Keratinocyte (primary cell): Measurements from ENCODE around the gene DUSP18. TPM values are rescaled to one million over a fixed set of nuclear protein-coding genes. Genes with fewer than 3 reads are reported as not detected.

Source experiments
- DNase-seq: peaks from one replicate; pipeline ENCODE4 v3.0.0-alpha.2; 2011; ENCODE audit warnings: low read depth, missing footprints, low spot score
- FAIRE-seq: peaks from 2 replicates; lab custom pipeline; 2011; peaks lifted over from hg19 to GRCh38; lab: Jason Lieb, UNC
- H2AFZ ChIP-seq: 2 replicates; pipeline ENCODE4 v1.6.0; 2012; ENCODE audit warnings: low read length, control low read depth, inconsistent platforms; ENCODE audit not compliant: control insufficient read depth
- H3K27ac ChIP-seq: 2 replicates; pipeline ENCODE4 v1.5.1; 2011; ENCODE audit warnings: low read length; ENCODE audit not compliant: control insufficient read depth, insufficient read depth
- H3K27me3 ChIP-seq: 3 replicates; pipeline ENCODE4 v1.6.0; 2011; ENCODE audit warnings: low read length; ENCODE audit not compliant: control insufficient read depth, insufficient read depth; ENCODE audit errors: extremely low read depth
- H3K36me3 ChIP-seq, 2 experiments: 2 replicates in 1 of 2; 3 replicates in 1 of 2; pipeline ENCODE4 v1.5.1; 2011; ENCODE audit warnings: low read length in 2 of 2, mild to moderate bottlenecking in 1 of 2; ENCODE audit not compliant: control insufficient read depth in 2 of 2, insufficient read depth in 2 of 2; ENCODE audit errors: extremely low read depth in 1 of 2
- H3K4me1 ChIP-seq: 3 replicates; pipeline ENCODE4 v1.5.1; 2011; ENCODE audit warnings: low read length; ENCODE audit not compliant: control insufficient read depth, insufficient read depth; ENCODE audit errors: extremely low read depth
- H3K4me2 ChIP-seq: 3 replicates; pipeline ENCODE4 v1.6.0; 2011; ENCODE audit warnings: low read depth, low read length; ENCODE audit not compliant: control insufficient read depth, insufficient read depth; ENCODE audit errors: extremely low read depth
- H3K4me3 ChIP-seq, 3 experiments: fragments of 200-600 bp in 1 of 3; sonication (generic) in 1 of 3; 2 replicates in 2 of 3; 3 replicates in 1 of 3; pipeline ENCODE4 v1.5.1; 2011 to 2016; ENCODE audit warnings: low read length in 3 of 3, mild to moderate bottlenecking in 3 of 3, control low read depth in 2 of 3, inconsistent platforms in 1 of 3, low read depth in 1 of 3, mixed read lengths in 1 of 3, mixed run types in 1 of 3, moderate library complexity in 1 of 3; ENCODE audit not compliant: control insufficient read depth in 2 of 3, insufficient read depth in 2 of 3; ENCODE audit errors: extremely low read depth in 1 of 3
- H3K79me2 ChIP-seq: 2 replicates; pipeline ENCODE4 v1.6.0; 2012; ENCODE audit warnings: low read length; ENCODE audit not compliant: control insufficient read depth, insufficient read depth
- H3K9ac ChIP-seq: 3 replicates; pipeline ENCODE4 v1.6.0; 2011; ENCODE audit warnings: low read length; ENCODE audit not compliant: control insufficient read depth, insufficient read depth; ENCODE audit errors: extremely low read depth
- H3K9me1 ChIP-seq: 3 replicates; pipeline ENCODE4 v1.6.0; 2011; ENCODE audit warnings: low read length; ENCODE audit not compliant: control insufficient read depth, insufficient read depth; ENCODE audit errors: extremely low read depth
- H3K9me3 ChIP-seq: 2 replicates; pipeline ENCODE4 v1.5.1; 2012; ENCODE audit warnings: low read depth, low read length; ENCODE audit not compliant: control insufficient read depth
- H4K20me1 ChIP-seq: 3 replicates; pipeline ENCODE4 v1.6.0; 2011; ENCODE audit warnings: low read length; ENCODE audit not compliant: control insufficient read depth, insufficient read depth; ENCODE audit errors: extremely low read depth
- EZH2 ChIP-seq: IDR thresholded peaks from one replicate; pipeline ENCODE4 v1.6.1; 2012; ENCODE audit warnings: inconsistent platforms, mild to moderate bottlenecking, low read length, moderate library complexity
- dilution Hi-C: fragments of 300-500 bp; cut with MboI; formaldehyde crosslinking; loops from one replicate; pipeline ENCODE4 v1.7.0; 2020; ENCODE audit warnings: low sequenced_read_pairs; ENCODE audit not compliant: extremely low pct_ligation_motif_present
- polyA plus RNA-seq, 5 experiments: library from polyadenylated mRNA; depleted of rRNA in 3 of 5; stranded (reverse) in 3 of 5; stranded (forward) in 1 of 5; unstranded in 1 of 5; fragments of >200 nt; gene quantifications; 1 replicate in 1 of 5; 2 replicates in 3 of 5; 3 replicates in 1 of 5; pipeline versions ENCODE4 v1.2.1 to v1.2.3, GENCODE V29; 2011 to 2012; ENCODE audit warnings: missing spikeins in 2 of 5, low read depth in 1 of 5, low replicate concordance in 1 of 5
- TF ChIP-seq, protein P1 (sequence below), 3 experiments: IDR thresholded peaks in 1 of 3; conservative IDR thresholded peaks in 1 of 3; optimal IDR thresholded peaks in 1 of 3; 2 replicates in 2 of 3; 3 replicates in 1 of 3; pipeline versions ENCODE3 to v1.5.1; 2011; ENCODE audit warnings: low read length in 3 of 3, mild to moderate bottlenecking in 3 of 3, moderate library complexity in 2 of 3, control low read depth in 1 of 3, inconsistent platforms in 1 of 3; ENCODE audit not compliant: insufficient read depth in 2 of 3; ENCODE audit errors: extremely low read depth in 1 of 3

The DUSP18 gene
- polyA plus RNA-seq, 1 donor (not counting 4 experiments of a cell fraction or from before 2014, with no cell fraction given), result 12.6 TPM

GRCh38 chr22:30695351-30695851 is 27.7 kb upstream of the DUSP18 start:
- DNase-seq (no peak), FAIRE-seq (no peak)
- H3K9ac ChIP-seq, result no peak overlapping the region
- H2AFZ ChIP-seq, result no peak overlapping the region
- no peaks in the 10 kb centered on the region for H3K9me1 ChIP-seq
- no peaks in the 10 kb centered on the region for H3K9me3 ChIP-seq
- H3K4me2 ChIP-seq, result peak overlapping the region; percentile 53
- no peak for TF ChIP-seq EZH2
- TF ChIP-seq, protein P1, sequence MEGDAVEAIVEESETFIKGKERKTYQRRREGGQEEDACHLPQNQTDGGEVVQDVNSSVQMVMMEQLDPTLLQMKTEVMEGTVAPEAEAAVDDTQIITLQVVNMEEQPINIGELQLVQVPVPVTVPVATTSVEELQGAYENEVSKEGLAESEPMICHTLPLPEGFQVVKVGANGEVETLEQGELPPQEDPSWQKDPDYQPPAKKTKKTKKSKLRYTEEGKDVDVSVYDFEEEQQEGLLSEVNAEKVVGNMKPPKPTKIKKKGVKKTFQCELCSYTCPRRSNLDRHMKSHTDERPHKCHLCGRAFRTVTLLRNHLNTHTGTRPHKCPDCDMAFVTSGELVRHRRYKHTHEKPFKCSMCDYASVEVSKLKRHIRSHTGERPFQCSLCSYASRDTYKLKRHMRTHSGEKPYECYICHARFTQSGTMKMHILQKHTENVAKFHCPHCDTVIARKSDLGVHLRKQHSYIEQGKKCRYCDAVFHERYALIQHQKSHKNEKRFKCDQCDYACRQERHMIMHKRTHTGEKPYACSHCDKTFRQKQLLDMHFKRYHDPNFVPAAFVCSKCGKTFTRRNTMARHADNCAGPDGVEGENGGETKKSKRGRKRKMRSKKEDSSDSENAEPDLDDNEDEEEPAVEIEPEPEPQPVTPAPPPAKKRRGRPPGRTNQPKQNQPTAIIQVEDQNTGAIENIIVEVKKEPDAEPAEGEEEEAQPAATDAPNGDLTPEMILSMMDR (optimal IDR thresholded peaks at IDR 0.05 in 1 of 3, IDR thresholded peaks at IDR 0.05 in 1 of 3, conservative IDR thresholded peaks at IDR 0.05 in 1 of 3; ENCODE audit: extremely low read depth in 1 of 3, insufficient read depth in 2 of 3, low read length in 3 of 3), result no peak
- no peak overlapping the region for H3K4me3 ChIP-seq
- no peaks in the 10 kb centered on the region for H4K20me1 ChIP-seq
- no peaks in the 10 kb centered on the region for H3K79me2 ChIP-seq
- peaks cover 4% of the 10 kb centered on the region for H3K4me1 ChIP-seq
- no peaks in the 10 kb centered on the region for H3K27me3 ChIP-seq
- H3K36me3 ChIP-seq, result no peaks in the 10 kb centered on the region
- no peak overlapping the region for H3K27ac ChIP-seq
- dilution Hi-C loops, result no loop called here

DNA sequence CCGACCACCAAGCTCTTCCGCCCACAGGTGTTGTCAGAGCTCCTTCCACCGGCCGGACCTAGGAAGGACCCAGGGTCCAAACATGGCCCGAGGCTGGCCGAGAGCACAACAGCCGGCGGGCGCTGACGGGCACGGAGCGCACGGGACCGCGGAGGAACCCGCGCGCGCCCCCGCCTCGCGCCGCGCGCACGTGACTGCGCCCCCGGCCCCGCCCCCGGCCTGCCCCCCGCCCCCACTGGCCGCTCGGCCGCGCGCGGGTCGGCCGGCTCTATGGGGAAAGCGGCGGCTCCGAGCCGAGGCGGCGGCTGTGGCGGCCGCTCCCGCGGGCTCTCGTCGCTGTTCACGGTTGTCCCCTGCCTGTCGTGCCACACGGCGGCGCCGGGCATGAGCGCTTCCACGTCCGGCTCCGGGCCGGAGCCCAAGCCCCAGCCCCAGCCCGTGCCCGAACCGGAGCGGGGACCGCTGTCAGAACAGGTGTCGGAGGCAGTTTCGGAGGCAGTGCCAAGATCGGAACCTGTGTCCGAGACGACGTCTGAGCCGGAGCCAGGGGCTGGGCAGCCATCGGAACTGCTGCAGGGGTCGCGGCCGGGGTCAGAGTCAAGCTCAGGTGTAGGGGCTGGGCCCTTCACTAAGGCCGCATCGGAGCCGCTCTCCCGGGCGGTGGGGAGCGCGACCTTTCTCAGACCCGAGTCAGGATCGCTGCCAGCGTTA is 27.1 kb upstream of the DUSP18 start, which contains the start of gene OSBP2:
TSS of gene OSBP2 (plus strand) at position 235 of the 711 bp plus-strand sequence. CDS start at position 271, 36 bp downstream.
- DNase-seq (no peak), FAIRE-seq (no peak)
- no peak within 1 kb of the TSS for H3K27ac ChIP-seq

More for the DNA sequence above, 27.1 kb upstream of the DUSP18 start, which contains the start of gene OSBP2:
- Histone ChIP-seq H3K4me2 (peak within 1 kb of the TSS; percentile 79), H3K9me3 (no peaks in the 10 kb centered on the region), H4K20me1 (no peaks in the 10 kb centered on the region), H3K79me2 (no peaks in the 10 kb centered on the region), H3K4me3 (peak within 1 kb of the TSS; percentile 48 to 64 (median 62)), H3K36me3 (no peaks in the 10 kb centered on the region), H3K27me3 (no peaks in the 10 kb centered on the region), H3K4me1 (peaks cover 4% of the 10 kb centered on the region), H3K9ac (peak within 1 kb of the TSS; percentile 51), H2AFZ (peak within 1 kb of the TSS; percentile 92), H3K9me1 (no peaks in the 10 kb centered on the region)
- dilution Hi-C loops, result no loop called here
- TF ChIP-seq, protein P1 (optimal IDR thresholded peaks at IDR 0.05 in 1 of 3, IDR thresholded peaks at IDR 0.05 in 1 of 3, conservative IDR thresholded peaks at IDR 0.05 in 1 of 3; ENCODE audit: extremely low read depth in 1 of 3, insufficient read depth in 2 of 3, low read length in 3 of 3), result peak in 1 of 3 experiments; percentile 6
- no peak for TF ChIP-seq EZH2
